ENCODE results near the gene LYVE1.

LYVE1 gene

DNA sequence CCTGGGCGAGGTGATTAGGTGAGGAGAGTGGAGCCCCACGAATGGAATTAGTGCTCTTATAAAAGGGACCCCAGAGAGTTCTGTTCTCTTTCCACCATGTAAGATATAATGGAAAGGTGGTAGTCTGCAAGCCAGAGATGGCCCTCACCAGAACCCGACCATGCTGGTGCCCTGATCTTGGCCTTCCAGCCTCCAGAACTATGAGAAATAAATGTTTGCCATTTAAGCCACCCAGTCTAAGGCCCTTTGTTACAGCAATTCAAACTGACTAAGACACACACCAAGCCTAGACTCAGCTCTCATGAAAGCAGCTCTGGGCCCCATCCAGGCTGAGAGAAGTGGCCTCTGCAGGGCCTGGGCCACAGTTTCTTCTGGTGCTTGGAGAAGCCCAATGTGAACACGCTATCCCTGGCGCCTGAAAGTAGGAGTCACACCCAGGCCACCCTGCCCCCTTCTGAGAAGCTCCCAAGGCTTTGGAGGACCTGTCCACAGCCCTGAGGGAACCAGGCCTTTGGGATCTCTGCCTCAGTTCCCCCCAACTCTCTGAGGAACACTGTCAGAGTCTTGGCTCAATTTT, 35.3 kb upstream of the LYVE1 start:
- TF ChIP-seq, protein P1, sequence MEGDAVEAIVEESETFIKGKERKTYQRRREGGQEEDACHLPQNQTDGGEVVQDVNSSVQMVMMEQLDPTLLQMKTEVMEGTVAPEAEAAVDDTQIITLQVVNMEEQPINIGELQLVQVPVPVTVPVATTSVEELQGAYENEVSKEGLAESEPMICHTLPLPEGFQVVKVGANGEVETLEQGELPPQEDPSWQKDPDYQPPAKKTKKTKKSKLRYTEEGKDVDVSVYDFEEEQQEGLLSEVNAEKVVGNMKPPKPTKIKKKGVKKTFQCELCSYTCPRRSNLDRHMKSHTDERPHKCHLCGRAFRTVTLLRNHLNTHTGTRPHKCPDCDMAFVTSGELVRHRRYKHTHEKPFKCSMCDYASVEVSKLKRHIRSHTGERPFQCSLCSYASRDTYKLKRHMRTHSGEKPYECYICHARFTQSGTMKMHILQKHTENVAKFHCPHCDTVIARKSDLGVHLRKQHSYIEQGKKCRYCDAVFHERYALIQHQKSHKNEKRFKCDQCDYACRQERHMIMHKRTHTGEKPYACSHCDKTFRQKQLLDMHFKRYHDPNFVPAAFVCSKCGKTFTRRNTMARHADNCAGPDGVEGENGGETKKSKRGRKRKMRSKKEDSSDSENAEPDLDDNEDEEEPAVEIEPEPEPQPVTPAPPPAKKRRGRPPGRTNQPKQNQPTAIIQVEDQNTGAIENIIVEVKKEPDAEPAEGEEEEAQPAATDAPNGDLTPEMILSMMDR (IDR thresholded peaks at IDR 0.05; ENCODE audit: insufficient read depth, low read length, poor library complexity, severe bottlenecking): no peak
- no peaks in the 10 kb centered on the region for H3K36me3 ChIP-seq (ENCODE audit: control insufficient read depth, insufficient read depth, low read length)
- no peak overlapping the region for H3K4me3 ChIP-seq (replicated peaks; ENCODE audit: low read depth, low read length)
- DNase-seq (ENCODE audit: extremely low read depth, insufficient read length): no peak
- H3K27me3 ChIP-seq (replicated peaks; ENCODE audit: control insufficient read depth, insufficient read depth, low read length): no peaks in the 10 kb centered on the region

DNA sequence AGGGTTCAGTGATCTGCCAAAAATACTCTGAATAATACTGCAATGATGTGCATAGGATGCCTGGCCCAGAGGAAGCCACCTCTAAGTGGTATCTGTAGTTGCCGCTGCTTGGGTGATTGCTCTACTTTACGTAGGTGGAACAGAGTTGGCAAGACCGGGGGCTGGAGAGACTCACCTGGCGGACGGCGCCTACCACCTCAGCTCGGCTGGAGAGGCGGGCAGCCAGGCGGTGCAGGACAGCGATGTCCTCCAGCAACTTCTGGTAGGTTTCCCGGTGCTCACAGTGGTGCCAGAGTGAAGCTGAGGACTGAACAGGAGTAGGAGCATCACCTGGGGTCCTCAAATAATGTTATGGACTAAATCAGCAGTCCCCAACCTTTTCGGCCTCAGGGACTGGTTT, 34.5 kb upstream of the LYVE1 start:
- H3K36me3 ChIP-seq (ENCODE audit: control insufficient read depth, insufficient read depth, low read length): no peaks in the 10 kb centered on the region
- DNase-seq (ENCODE audit: extremely low read depth, insufficient read length): no peak
- TF ChIP-seq, protein P1 (IDR thresholded peaks at IDR 0.05; ENCODE audit: insufficient read depth, low read length, poor library complexity, severe bottlenecking): no peak
- no peak overlapping the region for H3K4me3 ChIP-seq (replicated peaks; ENCODE audit: low read depth, low read length)
- H3K27me3 ChIP-seq (replicated peaks; ENCODE audit: control insufficient read depth, insufficient read depth, low read length): no peaks in the 10 kb centered on the region

- Histone ChIP-seq H3K4me3 (replicated peaks; ENCODE audit: low read depth, low read length) (no peak overlapping the region), H3K36me3 (ENCODE audit: control insufficient read depth, insufficient read depth, low read length) (no peaks in the 10 kb centered on the region), H3K27me3 (replicated peaks; ENCODE audit: control insufficient read depth, insufficient read depth, low read length) (no peaks in the 10 kb centered on the region)
- DNase-seq (ENCODE audit: extremely low read depth, insufficient read length): no peak
- TF ChIP-seq, protein P1 (IDR thresholded peaks at IDR 0.05; ENCODE audit: insufficient read depth, low read length, poor library complexity, severe bottlenecking): no peak
Observed at GRCh38 chr11:10602366-10602765, 33.9 kb upstream of the LYVE1 start.

DNA sequence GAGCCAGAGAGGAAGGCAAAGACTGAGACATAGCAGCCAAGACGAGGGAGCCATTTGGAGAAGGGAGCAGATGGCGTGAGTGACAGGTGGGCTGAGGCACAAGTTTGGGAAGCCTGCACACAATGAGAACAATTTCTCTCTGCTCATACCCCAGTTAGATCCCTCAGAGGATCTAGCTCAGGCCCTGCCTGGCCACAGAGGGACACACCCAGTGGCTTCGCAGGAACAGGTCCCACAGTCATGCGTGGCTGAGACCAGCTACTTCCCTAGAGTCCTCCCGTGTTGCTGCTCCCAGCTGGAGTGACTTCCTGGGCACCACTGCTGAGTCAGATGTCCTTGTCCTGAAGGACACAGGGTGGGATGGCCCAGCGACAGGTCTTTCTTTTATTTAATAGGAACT, 33.4 kb upstream of the LYVE1 start:
- H3K27me3 ChIP-seq (replicated peaks; ENCODE audit: control insufficient read depth, insufficient read depth, low read length): no peaks in the 10 kb centered on the region
- TF ChIP-seq, protein P1 (IDR thresholded peaks at IDR 0.05; ENCODE audit: insufficient read depth, low read length, poor library complexity, severe bottlenecking): no peak
- H3K4me3 ChIP-seq (replicated peaks; ENCODE audit: low read depth, low read length): no peak overlapping the region
- no peak for DNase-seq (ENCODE audit: extremely low read depth, insufficient read length)
- no peaks in the 10 kb centered on the region for H3K36me3 ChIP-seq (ENCODE audit: control insufficient read depth, insufficient read depth, low read length)

GRCh38 chr11:10600570-10601248, 32.2 kb upstream of the LYVE1 start:
- Histone ChIP-seq H3K36me3 (ENCODE audit: control insufficient read depth, insufficient read depth, low read length) (no peaks in the 10 kb centered on the region), H3K4me3 (replicated peaks; ENCODE audit: low read depth, low read length) (no peak overlapping the region), H3K27me3 (replicated peaks; ENCODE audit: control insufficient read depth, insufficient read depth, low read length) (no peaks in the 10 kb centered on the region)
- no peak for DNase-seq (ENCODE audit: extremely low read depth, insufficient read length)
- TF ChIP-seq, protein P1 (IDR thresholded peaks at IDR 0.05; ENCODE audit: insufficient read depth, low read length, poor library complexity, severe bottlenecking): no peak
